ENCODE data around the gene SLC5A12. TPM values are rescaled to one million over a fixed set of nuclear protein-coding genes. Genes with fewer than 3 reads are reported as not detected.

Gene SLC5A12
- total RNA-seq, 1 experiment from 2014 or later, result not detected

DNA sequence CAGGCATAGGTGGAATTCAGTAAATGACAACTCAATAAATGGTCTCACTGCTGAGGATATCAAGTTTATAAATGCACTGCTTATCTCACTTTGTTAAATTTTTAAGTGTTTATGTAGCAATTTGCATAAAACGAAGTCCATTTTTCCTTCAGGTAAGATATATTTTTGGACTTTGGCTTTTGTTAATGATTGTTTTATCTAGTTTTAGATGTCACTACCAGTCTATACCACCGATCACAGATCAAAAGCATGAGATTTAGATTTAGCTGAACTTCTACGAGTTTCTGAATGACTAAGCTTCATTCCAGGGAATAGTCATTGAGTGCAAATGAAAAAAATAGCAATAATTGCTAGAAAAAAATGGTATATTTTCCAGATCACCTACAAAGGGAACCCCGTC is 12.8 kb upstream of the SLC5A12 start:
- TF ChIP-seq, protein P1, sequence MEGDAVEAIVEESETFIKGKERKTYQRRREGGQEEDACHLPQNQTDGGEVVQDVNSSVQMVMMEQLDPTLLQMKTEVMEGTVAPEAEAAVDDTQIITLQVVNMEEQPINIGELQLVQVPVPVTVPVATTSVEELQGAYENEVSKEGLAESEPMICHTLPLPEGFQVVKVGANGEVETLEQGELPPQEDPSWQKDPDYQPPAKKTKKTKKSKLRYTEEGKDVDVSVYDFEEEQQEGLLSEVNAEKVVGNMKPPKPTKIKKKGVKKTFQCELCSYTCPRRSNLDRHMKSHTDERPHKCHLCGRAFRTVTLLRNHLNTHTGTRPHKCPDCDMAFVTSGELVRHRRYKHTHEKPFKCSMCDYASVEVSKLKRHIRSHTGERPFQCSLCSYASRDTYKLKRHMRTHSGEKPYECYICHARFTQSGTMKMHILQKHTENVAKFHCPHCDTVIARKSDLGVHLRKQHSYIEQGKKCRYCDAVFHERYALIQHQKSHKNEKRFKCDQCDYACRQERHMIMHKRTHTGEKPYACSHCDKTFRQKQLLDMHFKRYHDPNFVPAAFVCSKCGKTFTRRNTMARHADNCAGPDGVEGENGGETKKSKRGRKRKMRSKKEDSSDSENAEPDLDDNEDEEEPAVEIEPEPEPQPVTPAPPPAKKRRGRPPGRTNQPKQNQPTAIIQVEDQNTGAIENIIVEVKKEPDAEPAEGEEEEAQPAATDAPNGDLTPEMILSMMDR (IDR thresholded peaks at IDR 0.05; ENCODE audit: unreplicated experiment), result no peak
- no peak overlapping the region for H3K27ac Mint-ChIP-seq (ENCODE audit: low read depth, unreplicated experiment)
- H3K36me3 Mint-ChIP-seq (ENCODE audit: insufficient read depth, unreplicated experiment), result no peaks in the 10 kb centered on the region
- intact Hi-C loops (cut with micrococcal nuclease), result no loop called here
- CTCF ChIA-PET, result interaction anchor here (0.7 kb wide), 1 partner anchor 1696 kb away, joined by 3 read pairs; no protein-coding TSS in a partner anchor
- H3K9me3 Mint-ChIP-seq (ENCODE audit: unreplicated experiment), result no peaks in the 10 kb centered on the region
- DNase-seq (ENCODE audit: unreplicated experiment), result no peak
- no peaks in the 10 kb centered on the region for H3K27me3 Mint-ChIP-seq (ENCODE audit: insufficient read depth, unreplicated experiment)
- no peak overlapping the region for H3K4me3 Mint-ChIP-seq (ENCODE audit: unreplicated experiment)
- peaks cover 5% of the 10 kb centered on the region for H3K4me1 Mint-ChIP-seq (ENCODE audit: insufficient read depth, unreplicated experiment)
- POLR2A ChIA-PET, result no interaction called here
- BruUV-seq (replicated peaks), result no TSS peak

DNA sequence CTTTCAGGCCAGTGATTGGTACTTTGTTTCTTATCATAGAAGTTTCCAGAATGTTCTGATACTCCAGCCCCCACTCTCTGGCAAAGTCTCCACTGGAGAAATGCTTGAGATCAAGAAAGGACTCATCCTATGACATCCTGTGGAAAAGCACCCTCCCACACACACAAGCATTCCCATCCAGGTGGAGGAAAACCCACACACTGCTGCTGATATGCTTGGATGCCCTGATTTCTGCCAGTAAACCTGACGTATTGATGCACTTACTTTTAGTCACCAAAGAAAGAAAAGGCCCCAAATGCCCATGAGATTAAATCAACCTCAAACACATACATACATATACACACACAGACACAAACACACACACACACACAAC is 9.2 kb upstream of the SLC5A12 start:
- Mint-ChIP-seq H3K27ac (ENCODE audit: low read depth, unreplicated experiment) (no peak overlapping the region), H3K9me3 (ENCODE audit: unreplicated experiment) (no peaks in the 10 kb centered on the region), H3K4me3 (ENCODE audit: unreplicated experiment) (no peak overlapping the region), H3K36me3 (ENCODE audit: insufficient read depth, unreplicated experiment) (no peaks in the 10 kb centered on the region), H3K4me1 (ENCODE audit: insufficient read depth, unreplicated experiment) (peaks cover 5% of the 10 kb centered on the region), H3K27me3 (ENCODE audit: insufficient read depth, unreplicated experiment) (no peaks in the 10 kb centered on the region)
- ChIA-PET CTCF (interaction anchor here (1.5 kb wide), 1 partner anchor 39 kb away, joined by 3 read pairs; no protein-coding TSS in a partner anchor), POLR2A (no interaction called here)
- no TSS peak for BruUV-seq (replicated peaks)
- TF ChIP-seq, protein P1 (IDR thresholded peaks at IDR 0.05; ENCODE audit: unreplicated experiment), result no peak
- intact Hi-C loops (cut with micrococcal nuclease), result no loop called here
- no peak for DNase-seq (ENCODE audit: unreplicated experiment)

DNA sequence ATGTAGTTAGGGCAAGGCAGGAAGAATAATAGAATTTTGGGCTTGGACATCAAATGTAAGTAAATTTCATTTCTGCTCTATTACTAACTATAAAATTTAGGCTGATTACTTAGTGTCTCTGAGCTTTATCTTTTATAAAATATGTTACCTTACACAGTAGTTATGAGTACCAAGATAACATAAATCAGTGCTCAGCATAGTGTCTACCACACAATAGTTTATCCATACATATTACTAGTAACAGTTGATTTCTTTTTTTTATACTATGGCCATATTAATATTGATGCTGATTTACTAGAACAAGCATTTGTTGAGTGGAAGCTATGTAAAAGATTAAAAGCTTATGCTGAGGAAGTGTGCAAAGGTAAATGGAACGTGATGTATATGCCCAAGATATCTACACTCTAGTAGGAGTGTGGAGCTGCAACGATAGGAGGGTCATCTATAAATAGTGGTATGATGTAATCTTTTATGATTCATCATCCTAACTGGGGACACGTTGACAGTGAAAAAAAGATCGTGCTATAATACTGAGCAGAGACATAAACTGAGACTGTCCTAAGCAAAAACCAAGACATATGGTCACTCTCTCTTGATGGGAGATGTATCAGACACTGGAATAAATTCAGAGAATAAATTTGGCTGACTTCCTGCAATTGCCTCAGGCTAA is 8.7 kb upstream of the SLC5A12 start:
- peaks cover 5% of the 10 kb centered on the region for H3K4me1 Mint-ChIP-seq (ENCODE audit: insufficient read depth, unreplicated experiment)
- CTCF ChIA-PET, result interaction anchor here (0.5 to 1.5 kb wide), 2 partner anchors 38 to 245 kb away, joined by 3 read pairs; no protein-coding TSS in a partner anchor
- H3K4me3 Mint-ChIP-seq (ENCODE audit: unreplicated experiment), result no peak overlapping the region
- no peaks in the 10 kb centered on the region for H3K36me3 Mint-ChIP-seq (ENCODE audit: insufficient read depth, unreplicated experiment)
- H3K27me3 Mint-ChIP-seq (ENCODE audit: insufficient read depth, unreplicated experiment), result no peaks in the 10 kb centered on the region
- DNase-seq (ENCODE audit: unreplicated experiment), result peak; percentile 28
- H3K9me3 Mint-ChIP-seq (ENCODE audit: unreplicated experiment), result no peaks in the 10 kb centered on the region
- no peak overlapping the region for H3K27ac Mint-ChIP-seq (ENCODE audit: low read depth, unreplicated experiment)
- POLR2A ChIA-PET, result no interaction called here
- TF ChIP-seq, protein P1 (IDR thresholded peaks at IDR 0.05; ENCODE audit: unreplicated experiment), result no peak
- BruUV-seq (replicated peaks), result no TSS peak
- intact Hi-C loops (cut with micrococcal nuclease), result no loop called here

DNA sequence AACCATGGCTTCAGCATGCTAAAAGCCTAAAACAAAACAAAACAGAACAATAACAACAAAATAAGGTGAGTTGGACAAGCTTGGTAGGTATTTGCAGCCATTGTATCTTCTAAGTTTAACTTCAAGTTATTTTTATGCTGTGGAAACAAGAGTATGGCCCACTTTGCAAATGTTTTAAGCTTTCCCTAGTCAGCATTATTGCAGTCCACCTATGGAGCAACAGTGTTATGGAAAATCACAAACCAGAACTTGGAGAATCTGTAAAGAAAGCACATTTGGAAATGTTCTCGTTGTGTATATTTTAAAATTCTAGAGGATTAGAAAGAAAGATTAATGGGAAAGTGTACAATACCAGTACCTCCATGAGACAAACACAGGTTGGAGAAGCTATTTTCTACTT is 7.4 kb upstream of the SLC5A12 start:
- Mint-ChIP-seq H3K9me3 (ENCODE audit: unreplicated experiment) (no peaks in the 10 kb centered on the region), H3K36me3 (ENCODE audit: insufficient read depth, unreplicated experiment) (no peaks in the 10 kb centered on the region), H3K27me3 (ENCODE audit: insufficient read depth, unreplicated experiment) (no peaks in the 10 kb centered on the region), H3K4me1 (ENCODE audit: insufficient read depth, unreplicated experiment) (peaks cover 5% of the 10 kb centered on the region), H3K4me3 (ENCODE audit: unreplicated experiment) (no peak overlapping the region), H3K27ac (ENCODE audit: low read depth, unreplicated experiment) (no peak overlapping the region)
- TF ChIP-seq, protein P1 (IDR thresholded peaks at IDR 0.05; ENCODE audit: unreplicated experiment), result no peak
- CTCF ChIA-PET, result interaction anchor here (0.9 to 1.5 kb wide), 3 partner anchors 9 to 432 kb away, joined by 3 to 9 read pairs (median 3); no protein-coding TSS in a partner anchor
- DNase-seq (ENCODE audit: unreplicated experiment), result no peak
- POLR2A ChIA-PET, result interaction anchor here (0.6 to 1.5 kb wide), 3 partner anchors 9 to 1825 kb away, joined by 3 read pairs; no protein-coding TSS in a partner anchor
- intact Hi-C loops (cut with micrococcal nuclease), result no loop called here
- BruUV-seq (replicated peaks), result no TSS peak
